ENCODE results near the gene MITF. TPM values are rescaled to one million over a fixed set of nuclear protein-coding genes. Genes with fewer than 3 reads are reported as not detected.

Gene MITF
- polyA plus RNA-seq, 1 donor from 2014 or later = not detected

GRCh38 chr3:69893274-69893673 is 154.0 kb downstream of the MITF start:
- H3K27ac ChIP-seq (ENCODE audit: low read length) = no peak overlapping the region
- H3K36me3 ChIP-seq (ENCODE audit: insufficient read depth, low read length) = no peaks in the 10 kb centered on the region
- H3K9me3 ChIP-seq (ENCODE audit: low read length) = no peaks in the 10 kb centered on the region
- no peaks in the 10 kb centered on the region for H3K27me3 ChIP-seq (ENCODE audit: insufficient read depth, low read depth, low read length)
- H3K9ac ChIP-seq (ENCODE audit: low read length) = no peak overlapping the region
- no peak overlapping the region for H3K4me2 ChIP-seq (ENCODE audit: low read length)
- no peak for TF ChIP-seq TAF1 (IDR thresholded peaks at IDR 0.05; ENCODE audit: low read depth)
- no peak for TF ChIP-seq RAD21 (conservative IDR thresholded peaks at IDR 0.05)
- TF ChIP-seq POLR2AphosphoS5 (IDR thresholded peaks at IDR 0.05) = no peak
- no peak for TF ChIP-seq CTCF (IDR thresholded peaks at IDR 0.05; ENCODE audit: poor library complexity, severe bottlenecking)
- TF ChIP-seq EZH2 (IDR thresholded peaks at IDR 0.05; ENCODE audit: borderline replicate concordance, insufficient read depth, low read length, poor library complexity, severe bottlenecking) = no peak
- TF ChIP-seq REST (IDR thresholded peaks at IDR 0.05; ENCODE audit: borderline replicate concordance) = no peak
- no peak for TF ChIP-seq SMC3 (conservative IDR thresholded peaks at IDR 0.05; ENCODE audit: poor library complexity)
- TF ChIP-seq MXI1 (conservative IDR thresholded peaks at IDR 0.05; ENCODE audit: poor library complexity, severe bottlenecking) = no peak
- TF ChIP-seq EP300 (conservative IDR thresholded peaks at IDR 0.05; ENCODE audit: poor library complexity, severe bottlenecking) = no peak
- H3K9me2 ChIP-seq (ENCODE audit: insufficient read depth, low read length) = no peaks in the 10 kb centered on the region
- H4K20me1 ChIP-seq (ENCODE audit: insufficient read depth) = no peaks in the 10 kb centered on the region
- no peak overlapping the region for H3K4me3 ChIP-seq (ENCODE audit: low read length)
- no peaks in the 10 kb centered on the region for H3F3A ChIP-seq (ENCODE audit: insufficient read depth, low read length, poor library complexity, severe bottlenecking)
- H3K79me2 ChIP-seq (replicated peaks; ENCODE audit: insufficient read depth, low read length) = no peaks in the 10 kb centered on the region
- no peak overlapping the region for H2AFZ ChIP-seq (ENCODE audit: low read depth, low read length)

- Histone ChIP-seq H3K27me3 (ENCODE audit: insufficient read depth, low read depth, low read length) (no peaks in the 10 kb centered on the region), H3K79me2 (replicated peaks; ENCODE audit: insufficient read depth, low read length) (no peaks in the 10 kb centered on the region), H4K20me1 (ENCODE audit: insufficient read depth) (no peaks in the 10 kb centered on the region), H3K9ac (ENCODE audit: low read length) (no peak overlapping the region), H3K27ac (ENCODE audit: low read length) (no peak overlapping the region), H3K4me3 (ENCODE audit: low read length) (no peak overlapping the region), H3F3A (ENCODE audit: insufficient read depth, low read length, poor library complexity, severe bottlenecking) (no peaks in the 10 kb centered on the region), H3K9me3 (ENCODE audit: low read length) (no peaks in the 10 kb centered on the region), H2AFZ (ENCODE audit: low read depth, low read length) (no peak overlapping the region), H3K9me2 (ENCODE audit: insufficient read depth, low read length) (no peaks in the 10 kb centered on the region), H3K4me2 (ENCODE audit: low read length) (no peak overlapping the region), H3K36me3 (ENCODE audit: insufficient read depth, low read length) (no peaks in the 10 kb centered on the region)
- TF ChIP-seq EP300 (conservative IDR thresholded peaks at IDR 0.05; ENCODE audit: poor library complexity, severe bottlenecking) = no peak
- TF ChIP-seq MXI1 (conservative IDR thresholded peaks at IDR 0.05; ENCODE audit: poor library complexity, severe bottlenecking) = no peak
- TF ChIP-seq RAD21 (conservative IDR thresholded peaks at IDR 0.05) = no peak
- no peak for TF ChIP-seq EZH2 (IDR thresholded peaks at IDR 0.05; ENCODE audit: borderline replicate concordance, insufficient read depth, low read length, poor library complexity, severe bottlenecking)
- no peak for TF ChIP-seq REST (IDR thresholded peaks at IDR 0.05; ENCODE audit: borderline replicate concordance)
- TF ChIP-seq SMC3 (conservative IDR thresholded peaks at IDR 0.05; ENCODE audit: poor library complexity) = no peak
- no peak for TF ChIP-seq CTCF (IDR thresholded peaks at IDR 0.05; ENCODE audit: poor library complexity, severe bottlenecking)
- TF ChIP-seq POLR2AphosphoS5 (IDR thresholded peaks at IDR 0.05) = no peak
- TF ChIP-seq TAF1 (IDR thresholded peaks at IDR 0.05; ENCODE audit: low read depth) = no peak
Observed at GRCh38 chr3:69896095-69896494, 156.8 kb downstream of the MITF start.
